Stimulated activated CD8-positive, alpha-beta memory T cell treated with anti-CD3 and anti-CD28 coated beads, Interleukin-7, amount 100 ng/mL, for 1 hour (primary cell): ENCODE results near the gene REXO4.
A peak's percentile ranks its signal among the peaks of the same experiment; 100 is the strongest.
"Not testable (repeated sequence)": the region's sequence is repeated elsewhere in the genome, so short reads cannot be mapped to it uniquely, and the experiment has no call there.

Experiments used
- DNase-seq, 2 donors: peaks; one replicate each; pipeline ENCODE4 v3.0.0-alpha.2; 2020; ENCODE audit warnings: low read depth in 2 of 2

The REXO4 gene

GRCh38 chr9:133421615-133422542 lies 4.1 kb upstream of the REXO4 start, which contains the start of gene ADAMTS13:
Gene ADAMTS13 (plus strand): TSS chr9:133422367. CDS start chr9:133422444, 77 bp downstream.
- DNase-seq: no peak

GRCh38 chr9:133420392-133420827 lies 2.6 kb upstream of the REXO4 start:
- no peak for DNase-seq

- no peak for DNase-seq
Measured at GRCh38 chr9:133419005-133419404, 1.2 kb upstream of the REXO4 start.

GRCh38 chr9:133415170-133415569 lies 2.6 kb downstream of the REXO4 start:
- DNase-seq: no peak

GRCh38 chr9:133408042-133408441 lies 9.8 kb downstream of the REXO4 start:
- DNase-seq: no peak

GRCh38 chr9:133406480-133407307 lies 11.1 kb downstream of the REXO4 start:
- peak; percentile 55 to 63 for DNase-seq

GRCh38 chr9:133405508-133406438 lies 12.0 kb downstream of the REXO4 start:
- no peak for DNase-seq

GRCh38 chr9:133404454-133405002 lies 13.3 kb downstream of the REXO4 start:
- DNase-seq: no peak

- DNase-seq: peak; percentile 16 to 39
Measured at GRCh38 chr9:133403766-133404453, 13.9 kb downstream of the REXO4 start.

- no peak for DNase-seq
Measured at GRCh38 chr9:133402689-133403088, 15.1 kb downstream of the REXO4 start.

GRCh38 chr9:133401588-133401987 lies 16.2 kb downstream of the REXO4 start:
- no peak for DNase-seq

- no peak for DNase-seq
Measured at GRCh38 chr9:133400292-133400691, 17.5 kb downstream of the REXO4 start.

- no peak for DNase-seq
Measured at GRCh38 chr9:133397895-133398294, 19.9 kb downstream of the REXO4 start.

- no peak for DNase-seq
Measured at GRCh38 chr9:133397370-133397769, 20.4 kb downstream of the REXO4 start.

GRCh38 chr9:133396952-133397351 lies 20.9 kb downstream of the REXO4 start:
- no peak for DNase-seq

GRCh38 chr9:133394687-133395271 lies 23.0 kb downstream of the REXO4 start:
- DNase-seq: no peak

GRCh38 chr9:133393399-133393798 lies 24.4 kb downstream of the REXO4 start:
- DNase-seq: no peak

GRCh38 chr9:133392308-133392707 lies 25.5 kb downstream of the REXO4 start:
- DNase-seq: not testable (repeated sequence)

- DNase-seq: not testable (repeated sequence)
Measured at GRCh38 chr9:133391449-133391848, 26.4 kb downstream of the REXO4 start.

GRCh38 chr9:133390713-133391112 lies 27.1 kb downstream of the REXO4 start:
- no peak for DNase-seq
